Measurements from ENCODE around the gene GPATCH2.

GPATCH2 gene

DNA sequence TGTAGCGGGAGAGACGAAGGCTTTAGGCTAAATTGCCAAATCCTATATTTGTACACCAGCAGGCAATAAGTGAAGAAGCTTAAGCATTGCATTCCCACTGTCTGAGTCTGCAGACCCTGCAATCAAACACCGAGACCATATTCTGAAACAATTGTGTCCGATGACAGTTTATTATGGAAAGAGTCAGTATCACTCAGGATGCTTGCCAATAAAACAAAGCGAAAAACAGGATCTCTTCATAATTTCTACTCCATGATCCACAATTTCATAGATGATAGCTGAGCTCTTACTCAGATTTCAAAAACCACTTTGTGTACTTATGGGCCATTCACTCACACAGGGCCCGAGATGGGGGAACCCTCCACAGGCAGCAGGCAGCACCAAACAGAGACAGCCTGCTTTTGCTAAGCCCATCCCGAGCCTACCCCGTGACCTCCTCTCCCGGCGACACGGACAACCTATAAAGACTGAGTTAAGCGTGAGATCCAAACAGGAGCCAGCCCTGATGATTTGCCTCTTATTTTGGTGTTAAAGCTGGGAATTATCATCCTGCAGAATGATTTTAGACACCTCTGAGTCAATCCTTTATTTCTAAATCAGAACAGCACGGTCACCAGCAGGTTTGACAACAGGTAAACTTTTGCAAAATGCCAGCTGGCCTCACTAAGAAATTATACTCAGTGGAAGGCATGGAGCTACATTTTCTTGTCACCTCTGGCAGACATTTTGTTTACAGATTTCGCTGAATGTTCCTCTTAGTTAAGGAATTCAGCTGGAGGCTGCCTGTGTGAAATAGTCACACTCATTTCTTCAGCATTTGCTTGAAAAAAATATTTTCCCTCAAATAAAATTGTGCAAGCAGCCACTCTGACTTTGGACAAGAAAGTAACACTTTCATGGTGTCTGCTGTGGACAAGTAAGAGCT lies 212.4 kb downstream of the GPATCH2 start:
- H3K4me3 ChIP-seq (ENCODE audit: low read depth, low read length) = no peak overlapping the region
- no peaks in the 10 kb centered on the region for H3K36me3 ChIP-seq (replicated peaks)
- in situ Hi-C loops (cut with HindIII; ENCODE audit: low pct_ligation_motif_present, low sequenced_read_pairs) = no loop called here
- TF ChIP-seq, protein P1, sequence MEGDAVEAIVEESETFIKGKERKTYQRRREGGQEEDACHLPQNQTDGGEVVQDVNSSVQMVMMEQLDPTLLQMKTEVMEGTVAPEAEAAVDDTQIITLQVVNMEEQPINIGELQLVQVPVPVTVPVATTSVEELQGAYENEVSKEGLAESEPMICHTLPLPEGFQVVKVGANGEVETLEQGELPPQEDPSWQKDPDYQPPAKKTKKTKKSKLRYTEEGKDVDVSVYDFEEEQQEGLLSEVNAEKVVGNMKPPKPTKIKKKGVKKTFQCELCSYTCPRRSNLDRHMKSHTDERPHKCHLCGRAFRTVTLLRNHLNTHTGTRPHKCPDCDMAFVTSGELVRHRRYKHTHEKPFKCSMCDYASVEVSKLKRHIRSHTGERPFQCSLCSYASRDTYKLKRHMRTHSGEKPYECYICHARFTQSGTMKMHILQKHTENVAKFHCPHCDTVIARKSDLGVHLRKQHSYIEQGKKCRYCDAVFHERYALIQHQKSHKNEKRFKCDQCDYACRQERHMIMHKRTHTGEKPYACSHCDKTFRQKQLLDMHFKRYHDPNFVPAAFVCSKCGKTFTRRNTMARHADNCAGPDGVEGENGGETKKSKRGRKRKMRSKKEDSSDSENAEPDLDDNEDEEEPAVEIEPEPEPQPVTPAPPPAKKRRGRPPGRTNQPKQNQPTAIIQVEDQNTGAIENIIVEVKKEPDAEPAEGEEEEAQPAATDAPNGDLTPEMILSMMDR (IDR thresholded peaks at IDR 0.05; ENCODE audit: low read depth, low read length, missing control alignments) = no peak
- no peak for DNase-seq
- no peak overlapping the region for H3K27ac ChIP-seq
- no peaks in the 10 kb centered on the region for H3K27me3 ChIP-seq (replicated peaks)

DNA sequence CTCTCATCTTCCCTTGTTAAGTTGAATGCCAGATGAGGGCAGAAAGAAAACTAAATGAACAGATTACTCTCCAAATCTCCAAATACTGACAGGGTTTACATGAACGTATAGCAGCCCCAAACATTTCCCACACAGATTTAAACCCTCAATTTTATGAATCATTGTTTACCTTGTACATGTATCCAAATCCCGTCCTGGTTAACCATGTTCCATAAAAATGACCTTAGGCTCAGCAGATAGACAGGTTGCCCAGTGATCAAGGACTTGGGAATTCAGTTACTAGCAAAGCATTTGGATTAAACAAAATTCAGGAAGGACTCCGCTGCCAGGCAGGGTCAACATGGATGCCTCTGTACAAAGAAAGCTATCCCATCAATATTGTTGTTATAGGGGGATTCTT lies 213.5 kb downstream of the GPATCH2 start:
- no peaks in the 10 kb centered on the region for H3K27me3 ChIP-seq (replicated peaks)
- TF ChIP-seq, protein P1 (IDR thresholded peaks at IDR 0.05; ENCODE audit: low read depth, low read length, missing control alignments) = no peak
- H3K36me3 ChIP-seq (replicated peaks) = no peaks in the 10 kb centered on the region
- H3K27ac ChIP-seq = no peak overlapping the region
- in situ Hi-C loops (cut with HindIII; ENCODE audit: low pct_ligation_motif_present, low sequenced_read_pairs) = no loop called here
- H3K4me3 ChIP-seq (ENCODE audit: low read depth, low read length) = no peak overlapping the region
- DNase-seq = no peak

DNA sequence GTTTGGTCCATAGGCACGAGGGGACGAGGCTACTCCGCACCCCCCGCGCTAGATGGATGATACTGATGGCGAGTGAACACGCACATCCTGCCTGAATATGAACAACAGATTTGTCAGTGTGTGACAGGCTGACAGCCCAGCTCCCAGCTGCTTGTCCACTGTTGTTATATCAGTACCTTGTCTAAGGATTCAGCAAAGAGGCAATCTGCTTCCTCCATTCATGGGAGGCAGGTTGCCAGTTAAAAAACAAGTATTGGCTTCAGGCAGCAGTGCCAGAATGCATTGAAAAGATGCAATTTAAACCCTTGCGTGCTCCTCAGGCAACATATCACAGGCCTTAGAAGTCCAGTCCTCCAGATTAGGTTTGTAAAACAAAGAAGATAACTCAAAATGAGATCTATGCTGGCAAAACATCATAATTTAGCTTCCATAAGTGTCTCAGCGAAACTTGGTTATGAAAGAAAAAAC lies 223.3 kb downstream of the GPATCH2 start:
- H3K27ac ChIP-seq = no peak overlapping the region
- in situ Hi-C loops (cut with HindIII; ENCODE audit: low pct_ligation_motif_present, low sequenced_read_pairs) = no loop called here
- no peak overlapping the region for H3K4me3 ChIP-seq (ENCODE audit: low read depth, low read length)
- no peaks in the 10 kb centered on the region for H3K36me3 ChIP-seq (replicated peaks)
- H3K27me3 ChIP-seq (replicated peaks) = no peaks in the 10 kb centered on the region
- TF ChIP-seq, protein P1 (IDR thresholded peaks at IDR 0.05; ENCODE audit: low read depth, low read length, missing control alignments) = no peak
- no peak for DNase-seq

DNA sequence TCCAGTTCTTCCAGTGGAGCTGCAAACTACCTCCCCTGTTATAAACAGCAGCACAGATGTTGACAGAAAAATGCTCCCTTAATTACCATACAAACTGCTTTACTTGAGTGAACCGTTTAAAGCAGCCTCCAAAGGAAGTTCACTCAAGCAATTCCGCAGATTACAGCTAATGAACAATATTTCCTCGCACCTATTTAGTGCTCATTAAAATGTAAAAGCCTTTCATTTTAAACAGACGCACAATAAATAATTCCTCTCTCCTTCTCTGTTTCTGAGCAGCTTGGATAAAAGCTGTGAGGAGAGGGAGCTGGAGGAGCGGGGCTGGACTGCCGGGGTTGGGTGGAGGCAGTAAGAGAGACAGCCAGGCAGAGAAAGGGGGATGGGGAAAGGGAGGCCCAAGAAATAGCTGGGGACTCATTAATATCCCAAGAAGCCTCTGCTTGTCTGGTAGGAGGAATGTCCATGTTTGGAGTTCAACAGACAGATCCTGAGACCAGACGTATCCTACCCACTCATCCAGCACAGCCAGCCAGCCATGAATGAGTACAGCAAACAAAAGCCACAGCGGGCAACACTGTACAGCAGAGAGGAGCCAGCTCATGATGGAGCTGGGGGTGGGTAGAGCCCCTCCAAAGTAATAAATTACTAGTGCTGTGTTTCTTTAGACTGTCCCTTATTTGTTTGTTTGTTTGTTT lies 227.7 kb downstream of the GPATCH2 start:
- no peaks in the 10 kb centered on the region for H3K27me3 ChIP-seq (replicated peaks)
- in situ Hi-C loops (cut with HindIII; ENCODE audit: low pct_ligation_motif_present, low sequenced_read_pairs) = no loop called here
- no peak overlapping the region for H3K4me3 ChIP-seq (ENCODE audit: low read depth, low read length)
- H3K27ac ChIP-seq = no peak overlapping the region
- no peaks in the 10 kb centered on the region for H3K36me3 ChIP-seq (replicated peaks)
- DNase-seq = no peak
- TF ChIP-seq, protein P1 (IDR thresholded peaks at IDR 0.05; ENCODE audit: low read depth, low read length, missing control alignments) = no peak

DNA sequence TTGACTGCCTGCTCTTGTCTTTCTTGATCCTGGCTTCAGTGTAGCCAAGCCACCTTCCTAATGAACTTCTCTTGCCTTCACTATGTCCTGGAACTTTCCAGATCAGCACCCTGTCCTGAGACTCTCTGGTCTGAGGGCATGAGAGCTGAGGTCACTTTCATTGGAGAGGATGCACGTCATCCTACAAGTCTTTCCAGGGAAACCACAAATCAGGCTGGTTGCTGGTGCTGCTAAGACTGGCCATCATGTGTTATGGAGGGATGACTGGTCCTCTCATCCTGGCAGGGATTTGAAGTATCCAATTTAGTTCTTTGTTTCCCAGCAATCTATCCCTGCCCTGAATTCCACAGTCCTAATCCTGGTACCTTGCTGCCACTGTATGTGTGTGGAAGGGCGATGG lies 228.6 kb downstream of the GPATCH2 start:
- Histone ChIP-seq H3K27ac (no peak overlapping the region), H3K27me3 (replicated peaks) (no peaks in the 10 kb centered on the region), H3K4me3 (ENCODE audit: low read depth, low read length) (no peak overlapping the region), H3K36me3 (replicated peaks) (no peaks in the 10 kb centered on the region)
- no peak for DNase-seq
- TF ChIP-seq, protein P1 (IDR thresholded peaks at IDR 0.05; ENCODE audit: low read depth, low read length, missing control alignments) = no peak
- in situ Hi-C loops (cut with HindIII; ENCODE audit: low pct_ligation_motif_present, low sequenced_read_pairs) = no loop called here

Measured in brain microvascular endothelial cell (primary cell).